Measurements from ENCODE around the gene ARTN.

ARTN gene

DNA sequence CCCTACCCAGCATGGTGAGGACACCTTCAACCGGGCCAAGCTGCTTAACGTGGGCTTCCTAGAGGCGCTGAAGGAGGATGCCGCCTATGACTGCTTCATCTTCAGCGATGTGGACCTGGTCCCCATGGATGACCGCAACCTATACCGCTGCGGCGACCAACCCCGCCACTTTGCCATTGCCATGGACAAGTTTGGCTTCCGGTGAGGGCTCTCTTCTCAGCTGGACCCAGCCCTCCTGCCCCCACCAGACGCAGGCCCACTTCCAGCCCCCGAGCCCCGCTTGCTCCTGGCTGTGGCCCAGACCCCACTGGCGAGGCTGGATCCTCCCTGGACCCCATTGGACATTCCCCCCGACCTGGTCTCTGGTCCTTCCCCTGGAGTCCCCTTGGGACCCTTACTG, 51.3 kb downstream of the ARTN start:
- no peak for DNase-seq (ENCODE audit: low read depth in 2 of 2, low spot score in 1 of 2)

DNA sequence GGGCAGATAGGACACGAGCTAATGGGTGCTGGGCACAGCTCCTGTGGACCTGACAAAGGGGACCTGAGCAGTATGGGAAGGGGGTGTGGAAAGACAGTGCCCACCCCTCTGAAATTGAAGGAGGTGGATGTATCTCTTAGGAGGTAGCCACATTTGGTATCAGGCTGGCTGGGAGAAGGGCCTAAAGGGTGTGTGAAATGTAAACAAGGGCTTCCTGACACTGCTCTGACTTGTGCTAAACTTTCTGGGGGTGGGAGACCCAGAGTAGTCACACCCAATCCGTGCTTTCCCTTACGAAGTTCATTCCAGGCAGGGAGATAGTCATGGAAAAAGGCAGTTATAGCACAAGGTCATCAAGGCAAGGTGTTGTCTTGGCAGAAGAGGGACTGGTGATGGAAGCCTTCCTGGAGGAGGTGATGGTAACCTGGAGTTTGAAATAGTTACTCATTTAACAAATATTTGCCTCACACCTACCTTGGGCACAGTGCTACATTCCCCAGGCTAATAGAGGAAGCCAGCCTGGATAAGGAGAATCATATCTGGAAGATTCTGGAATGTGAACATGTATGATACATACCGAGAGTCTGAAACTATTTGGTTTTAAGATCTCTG, 52.5 kb downstream of the ARTN start:
- no peak for DNase-seq (ENCODE audit: low read depth in 2 of 2, low spot score in 1 of 2)

DNA sequence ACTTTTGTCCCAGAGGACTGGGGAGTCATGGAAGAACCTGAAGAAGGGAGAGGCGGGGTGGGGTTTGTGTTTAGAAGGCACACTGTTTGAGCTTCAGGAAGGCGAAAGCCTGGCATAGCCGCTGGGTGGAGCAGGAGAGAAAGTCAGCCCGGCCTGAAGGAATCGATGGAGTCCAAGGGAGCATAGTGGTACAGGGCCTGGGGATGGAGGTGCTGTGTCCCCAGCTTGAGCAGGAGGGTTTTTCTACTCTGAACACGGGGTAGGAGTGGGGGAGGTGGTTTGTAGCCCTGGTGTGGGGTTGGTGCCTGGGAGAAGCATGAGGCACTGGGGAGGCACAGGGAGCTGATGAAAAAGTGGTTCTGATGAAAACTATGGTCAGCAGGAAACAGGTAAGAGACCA, 53.1 kb downstream of the ARTN start:
- DNase-seq (ENCODE audit: low read depth in 2 of 2, low spot score in 1 of 2): no peak

All from stimulated activated CD8-positive, alpha-beta memory T cell treated with anti-CD3 and anti-CD28 coated beads, Interleukin-4, amount 100 ng/mL, for 4 hours (primary cell).